PFSK-1 (cell line): Measurements from ENCODE around the gene TMEM178A.

Experiments
- FOXP2 ChIP-seq: optimal IDR thresholded peaks from 2 replicates; pipeline ENCODE3; 2011; ENCODE audit warnings: borderline replicate concordance, control low read depth, inconsistent platforms; ENCODE audit not compliant: insufficient read depth; ENCODE audit errors: extremely low read length, extremely low read depth
- POLR2AphosphoS5 ChIP-seq: IDR thresholded peaks from 2 replicates; pipeline ENCODE4 v1.6.1; 2012; ENCODE audit warnings: low read depth, mild to moderate bottlenecking, control low read depth, low read length, moderate library complexity
- REST ChIP-seq, 2 experiments: IDR thresholded peaks; 2 replicates each; pipeline versions ENCODE4 v1.6.1 to v1.8.0; 2011 to 2012; ENCODE audit warnings: low read depth in 2 of 2, low read length in 2 of 2, control low read depth in 1 of 2, inconsistent platforms in 1 of 2, mild to moderate bottlenecking in 1 of 2, moderate library complexity in 1 of 2; ENCODE audit not compliant: insufficient read depth in 1 of 2

DNA sequence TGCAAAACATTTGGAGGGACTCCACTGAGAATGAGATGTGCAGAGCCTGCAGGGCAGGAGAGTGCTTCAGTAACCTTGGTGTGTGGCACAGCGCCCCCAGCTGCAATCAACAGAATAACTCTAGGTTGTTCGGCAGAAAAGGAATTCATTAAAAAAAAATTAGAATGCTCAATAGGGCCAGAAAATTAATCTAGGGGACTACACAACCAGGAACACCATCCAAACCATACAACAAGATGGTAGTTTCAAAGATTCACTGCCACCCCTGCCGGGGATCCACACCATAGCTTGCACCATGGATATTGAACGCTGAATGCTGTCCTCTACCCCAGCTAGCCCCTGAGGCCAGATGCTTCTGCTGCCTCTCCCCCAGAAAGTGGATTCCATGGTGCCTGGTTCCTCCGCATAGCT is 63.2 kb downstream of the TMEM178A start:
- TF ChIP-seq POLR2AphosphoS5, result no peak
- TF ChIP-seq REST (IDR thresholded peaks at IDR 0.05; ENCODE audit: insufficient read depth in 1 of 2, low read depth in 2 of 2, low read length in 2 of 2), result no peak
- no peak for TF ChIP-seq FOXP2
